Activated naive CD4-positive, alpha-beta T cell treated with anti-CD3 and anti-CD28 coated beads for 36 hours (primary cell): ENCODE data around the gene HTR3C. TPM values are rescaled to one million over a fixed set of nuclear protein-coding genes. Genes with fewer than 3 reads are reported as not detected.

Experiments
- total RNA-seq, 2 experiments: library from RNA; stranded (reverse); gene quantifications; one replicate each; pipeline ENCODE4 v1.2.3, GENCODE V29; 2021

Gene HTR3C
- total RNA-seq, 2 experiments from 2014 or later = not detected

Other genes starting within 250 kb of the HTR3C start
- gene MAP6D1, start 227.5 kb upstream of the HTR3C start, total RNA-seq = 1 to 10 TPM; 1.1 to 1.4 TPM
- 10 to 100 TPM; 92.0 to 92.8 TPM for gene PARL, start 168.2 kb upstream of the HTR3C start, total RNA-seq
- 10 to 100 TPM; 11.2 to 12.0 TPM for gene ABCC5, start 35.2 kb upstream of the HTR3C start, total RNA-seq
- not detected for gene HTR3D, start 21.3 kb upstream of the HTR3C start, total RNA-seq
- not detected for gene HTR3E, start 44.0 kb downstream of the HTR3C start, total RNA-seq
- gene EIF2B5, start 82.3 kb downstream of the HTR3C start, total RNA-seq = 10 to 100 TPM; 48.8 to 56.4 TPM
- gene DVL3, start 102.3 kb downstream of the HTR3C start, total RNA-seq = 10 to 100 TPM; 19.6 to 19.9 TPM
- 100 to 1,000 TPM; 206 to 212 TPM for gene AP2M1, start 121.8 kb downstream of the HTR3C start, total RNA-seq
- gene ABCF3, start 133.2 kb downstream of the HTR3C start, total RNA-seq = 10 to 100 TPM; 38.5 to 39.1 TPM
- not detected for gene VWA5B2, start 176.5 kb downstream of the HTR3C start, total RNA-seq
- 10 to 100 TPM; 28.9 to 31.0 TPM for gene ALG3, start 195.9 kb downstream of the HTR3C start, total RNA-seq
- 1 to 10 TPM; 2.7 TPM for gene EEF1AKMT4, start 196.6 kb downstream of the HTR3C start, total RNA-seq
- not detected for gene CAMK2N2, start 208.5 kb downstream of the HTR3C start, total RNA-seq
- gene ECE2, start 223.0 kb downstream of the HTR3C start, total RNA-seq = not detected
- gene PSMD2, start 246.2 kb downstream of the HTR3C start, total RNA-seq = 100 to 1,000 TPM; 244 to 257 TPM